Ishikawa (cell line): ENCODE measurements around the gene TET3.

Experiments used
- CEBPB ChIP-seq: IDR thresholded peaks from 2 replicates; pipeline ENCODE4 v1.6.1; 2012
- EGR1 ChIP-seq: IDR thresholded peaks from 2 replicates; pipeline ENCODE4 v1.6.1; 2012
- EP300 ChIP-seq: IDR thresholded peaks from 2 replicates; pipeline ENCODE4 v1.6.1; 2012; ENCODE audit warnings: borderline replicate concordance
- NFIC ChIP-seq: IDR thresholded peaks from 2 replicates; pipeline ENCODE4 v1.6.1; 2012
- RAD21 ChIP-seq: IDR thresholded peaks from 2 replicates; pipeline ENCODE4 v1.6.1; 2012; ENCODE audit warnings: low read depth
- TAF1 ChIP-seq: IDR thresholded peaks from 2 replicates; pipeline ENCODE4 v1.6.1; 2012; ENCODE audit warnings: low read depth, mild to moderate bottlenecking
- TCF12 ChIP-seq: IDR thresholded peaks from 2 replicates; pipeline ENCODE4 v1.6.1; 2012; ENCODE audit warnings: low read depth
- TEAD4 ChIP-seq: IDR thresholded peaks from 2 replicates; pipeline ENCODE4 v1.6.1; 2012
- TF ChIP-seq, protein P1 (sequence below): IDR thresholded peaks from 2 replicates; pipeline ENCODE4 v1.6.1; 2012
- TF ChIP-seq, protein P2 (sequence below): IDR thresholded peaks from 2 replicates; pipeline ENCODE4 v1.6.1; 2012

DNA sequence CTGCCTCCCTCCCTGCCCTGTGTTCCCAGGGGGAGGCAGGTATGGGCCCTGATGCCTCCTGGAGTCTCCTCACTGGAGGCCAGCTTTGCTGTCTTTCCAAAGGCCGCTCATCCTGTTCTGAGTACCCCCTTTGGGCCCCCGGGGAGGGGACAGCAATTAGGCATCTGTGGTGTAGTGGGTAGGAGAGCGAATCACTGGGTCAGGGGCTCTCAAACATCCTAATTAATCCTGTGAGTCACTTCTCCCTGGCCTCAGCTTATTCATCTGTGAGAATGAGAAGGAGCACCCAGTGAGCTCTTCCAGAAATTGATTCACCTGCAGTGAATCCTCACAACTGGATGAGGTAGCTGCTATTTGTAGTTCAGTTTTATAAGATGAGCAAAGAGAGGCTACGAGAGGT, 16.4 kb downstream of the TET3 start:
- TF ChIP-seq EP300 = no peak
- no peak for TF ChIP-seq CEBPB
- TF ChIP-seq EGR1 = no peak
- TF ChIP-seq TCF12 = no peak
- TF ChIP-seq NFIC = no peak
- no peak for TF ChIP-seq TAF1
- no peak for TF ChIP-seq TEAD4
- TF ChIP-seq, protein P1, sequence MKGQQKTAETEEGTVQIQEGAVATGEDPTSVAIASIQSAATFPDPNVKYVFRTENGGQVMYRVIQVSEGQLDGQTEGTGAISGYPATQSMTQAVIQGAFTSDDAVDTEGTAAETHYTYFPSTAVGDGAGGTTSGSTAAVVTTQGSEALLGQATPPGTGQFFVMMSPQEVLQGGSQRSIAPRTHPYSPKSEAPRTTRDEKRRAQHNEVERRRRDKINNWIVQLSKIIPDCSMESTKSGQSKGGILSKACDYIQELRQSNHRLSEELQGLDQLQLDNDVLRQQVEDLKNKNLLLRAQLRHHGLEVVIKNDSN = no peak
- TF ChIP-seq, protein P2, sequence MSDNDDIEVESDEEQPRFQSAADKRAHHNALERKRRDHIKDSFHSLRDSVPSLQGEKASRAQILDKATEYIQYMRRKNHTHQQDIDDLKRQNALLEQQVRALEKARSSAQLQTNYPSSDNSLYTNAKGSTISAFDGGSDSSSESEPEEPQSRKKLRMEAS = no peak
- no peak for TF ChIP-seq RAD21
